ENCODE measurements around the gene SLC17A7.

DNA sequence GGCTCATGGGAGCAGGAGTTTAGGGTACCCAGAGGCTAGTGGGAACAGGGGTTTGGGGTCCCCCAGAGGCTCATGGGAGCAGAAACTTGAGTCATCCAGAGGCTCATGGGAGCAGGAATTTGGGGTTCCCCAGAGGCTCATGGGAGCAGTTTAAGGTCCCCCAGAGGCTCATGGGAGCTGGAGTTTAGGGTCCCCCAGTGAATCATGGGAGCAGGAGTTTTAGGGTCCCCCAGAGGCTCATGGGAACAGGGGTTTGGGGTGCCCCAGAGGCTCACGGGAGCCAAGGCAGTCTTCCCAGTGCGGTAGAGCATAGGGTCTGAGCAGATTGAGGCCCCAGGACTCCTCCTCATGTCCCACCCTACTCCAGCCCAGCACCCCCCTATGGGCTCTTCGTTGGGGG lies 24.0 kb upstream of the SLC17A7 start:
- TF ChIP-seq POLR2AphosphoS5 (IDR thresholded peaks at IDR 0.05; ENCODE audit: borderline replicate concordance, low read depth, low read length) (no peak), EZH2 (IDR thresholded peaks at IDR 0.05) (no peak), FOXP2 (optimal IDR thresholded peaks at IDR 0.05; ENCODE audit: control extremely low read depth, extremely low read length, insufficient read depth) (no peak)

All from SK-N-MC (cell line).